ENCODE results near the gene FAF2. TPM values are rescaled to one million over a fixed set of nuclear protein-coding genes. Genes with fewer than 3 reads are reported as not detected.

The FAF2 gene
- total RNA-seq, 1 donor from 2014 or later = 35.7 TPM

- TF ChIP-seq CTCF (conservative IDR thresholded peaks at IDR 0.05; ENCODE audit: low read depth, low read length) = no peak
- no peak for DNase-seq (ENCODE audit: low read depth)
- no peak overlapping the region for H3K4me3 ChIP-seq (ENCODE audit: low read depth, low read length)
Observed at GRCh38 chr5:176489077-176489476, 40.9 kb downstream of the FAF2 start.

- no peak for TF ChIP-seq CTCF (conservative IDR thresholded peaks at IDR 0.05; ENCODE audit: low read depth, low read length)
- DNase-seq (ENCODE audit: low read depth) = no peak
- no peak overlapping the region for H3K4me3 ChIP-seq (ENCODE audit: low read depth, low read length)
Observed at GRCh38 chr5:176490301-176490700, 42.1 kb downstream of the FAF2 start.

GRCh38 chr5:176491101-176491502 lies 42.9 kb downstream of the FAF2 start:
- H3K4me3 ChIP-seq (ENCODE audit: low read depth, low read length) = no peak overlapping the region
- TF ChIP-seq CTCF (conservative IDR thresholded peaks at IDR 0.05; ENCODE audit: low read depth, low read length) = no peak
- DNase-seq (ENCODE audit: low read depth) = no peak

GRCh38 chr5:176491901-176492300 lies 43.7 kb downstream of the FAF2 start:
- no peak overlapping the region for H3K4me3 ChIP-seq (ENCODE audit: low read depth, low read length)
- no peak for DNase-seq (ENCODE audit: low read depth)
- no peak for TF ChIP-seq CTCF (conservative IDR thresholded peaks at IDR 0.05; ENCODE audit: low read depth, low read length)

- H3K4me3 ChIP-seq (ENCODE audit: low read depth, low read length) = no peak overlapping the region
- no peak for TF ChIP-seq CTCF (conservative IDR thresholded peaks at IDR 0.05; ENCODE audit: low read depth, low read length)
- no peak for DNase-seq (ENCODE audit: low read depth)
Observed at GRCh38 chr5:176492431-176492830, 44.2 kb downstream of the FAF2 start.

GRCh38 chr5:176497852-176498251 lies 49.7 kb downstream of the FAF2 start:
- DNase-seq (ENCODE audit: low read depth) = no peak
- no peak overlapping the region for H3K4me3 ChIP-seq (ENCODE audit: low read depth, low read length)
- no peak for TF ChIP-seq CTCF (conservative IDR thresholded peaks at IDR 0.05; ENCODE audit: low read depth, low read length)

GRCh38 chr5:176499273-176499672 lies 51.1 kb downstream of the FAF2 start:
- TF ChIP-seq CTCF (conservative IDR thresholded peaks at IDR 0.05; ENCODE audit: low read depth, low read length) = no peak
- H3K4me3 ChIP-seq (ENCODE audit: low read depth, low read length) = no peak overlapping the region
- no peak for DNase-seq (ENCODE audit: low read depth)

Measured in epithelial cell of proximal tubule (primary cell).